Fibroblast of lung (primary cell): ENCODE data around the gene AMER2.

Experiments
- EZH2 ChIP-seq: IDR thresholded peaks from 2 replicates; pipeline ENCODE4 v1.5.1; 2012; ENCODE audit warnings: low read length, control low read depth, mild to moderate bottlenecking; ENCODE audit errors: missing control alignments
- TF ChIP-seq, protein P1 (sequence below), 2 donors: IDR thresholded peaks in 1 of 2; conservative IDR thresholded peaks in 1 of 2; 1 replicate in 1 of 2; 2 replicates in 1 of 2; pipeline ENCODE4 v1.5.1; 2011 to 2012; ENCODE audit warnings: low read length in 2 of 2, control low read depth in 1 of 2, inconsistent platforms in 1 of 2, low read depth in 1 of 2, mild to moderate bottlenecking in 1 of 2

DNA sequence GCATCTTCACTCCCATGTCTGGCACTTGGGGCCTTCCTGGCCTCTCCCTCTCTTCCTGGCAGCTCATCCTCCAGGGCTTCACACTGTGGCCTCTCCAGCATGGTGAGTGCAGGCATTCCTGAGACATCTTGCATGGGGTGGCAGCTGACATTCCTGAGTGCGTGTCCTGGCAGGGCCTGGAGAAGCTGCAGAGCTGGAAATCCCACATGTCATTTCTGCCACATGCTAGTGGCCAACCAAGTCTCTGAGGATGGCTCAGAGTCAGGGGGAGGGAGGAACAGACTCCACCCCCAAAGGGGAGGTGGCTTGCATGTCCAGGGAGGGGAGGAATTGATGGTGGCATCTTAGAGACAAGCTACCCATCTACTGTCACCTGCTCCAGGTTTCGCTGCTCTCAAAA is 41.6 kb upstream of the AMER2 start:
- TF ChIP-seq, protein P1, sequence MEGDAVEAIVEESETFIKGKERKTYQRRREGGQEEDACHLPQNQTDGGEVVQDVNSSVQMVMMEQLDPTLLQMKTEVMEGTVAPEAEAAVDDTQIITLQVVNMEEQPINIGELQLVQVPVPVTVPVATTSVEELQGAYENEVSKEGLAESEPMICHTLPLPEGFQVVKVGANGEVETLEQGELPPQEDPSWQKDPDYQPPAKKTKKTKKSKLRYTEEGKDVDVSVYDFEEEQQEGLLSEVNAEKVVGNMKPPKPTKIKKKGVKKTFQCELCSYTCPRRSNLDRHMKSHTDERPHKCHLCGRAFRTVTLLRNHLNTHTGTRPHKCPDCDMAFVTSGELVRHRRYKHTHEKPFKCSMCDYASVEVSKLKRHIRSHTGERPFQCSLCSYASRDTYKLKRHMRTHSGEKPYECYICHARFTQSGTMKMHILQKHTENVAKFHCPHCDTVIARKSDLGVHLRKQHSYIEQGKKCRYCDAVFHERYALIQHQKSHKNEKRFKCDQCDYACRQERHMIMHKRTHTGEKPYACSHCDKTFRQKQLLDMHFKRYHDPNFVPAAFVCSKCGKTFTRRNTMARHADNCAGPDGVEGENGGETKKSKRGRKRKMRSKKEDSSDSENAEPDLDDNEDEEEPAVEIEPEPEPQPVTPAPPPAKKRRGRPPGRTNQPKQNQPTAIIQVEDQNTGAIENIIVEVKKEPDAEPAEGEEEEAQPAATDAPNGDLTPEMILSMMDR (conservative IDR thresholded peaks at IDR 0.05 in 1 of 2, IDR thresholded peaks at IDR 0.05 in 1 of 2; ENCODE audit: low read depth in 1 of 2, low read length in 2 of 2) = no peak
- no peak for TF ChIP-seq EZH2
